Fibroblast of villous mesenchyme (primary cell): ENCODE measurements around the gene CREB3. TPM values are rescaled to one million over a fixed set of nuclear protein-coding genes. Genes with fewer than 3 reads are reported as not detected.

ENCODE experiments used
- DNase-seq: peaks from one replicate; pipeline ENCODE4 v3.0.0-alpha.2; 2010; ENCODE audit warnings: low read depth
- H3K4me3 ChIP-seq: 2 replicates; pipeline ENCODE4 v1.5.1; 2011; ENCODE audit warnings: low read depth, mild to moderate bottlenecking, low read length
- total RNA-seq: library from RNA; depleted of rRNA; stranded (reverse); fragments of >200 nt; gene quantifications from 2 replicates; pipeline ENCODE4 v1.2.3, GENCODE V29; 2012
- TF ChIP-seq, protein P1 (sequence below): IDR thresholded peaks from 2 replicates; pipeline ENCODE4 v1.5.1; 2012; ENCODE audit warnings: low read depth, mild to moderate bottlenecking, low read length; ENCODE audit not compliant: insufficient read depth

CREB3 gene, protein sequence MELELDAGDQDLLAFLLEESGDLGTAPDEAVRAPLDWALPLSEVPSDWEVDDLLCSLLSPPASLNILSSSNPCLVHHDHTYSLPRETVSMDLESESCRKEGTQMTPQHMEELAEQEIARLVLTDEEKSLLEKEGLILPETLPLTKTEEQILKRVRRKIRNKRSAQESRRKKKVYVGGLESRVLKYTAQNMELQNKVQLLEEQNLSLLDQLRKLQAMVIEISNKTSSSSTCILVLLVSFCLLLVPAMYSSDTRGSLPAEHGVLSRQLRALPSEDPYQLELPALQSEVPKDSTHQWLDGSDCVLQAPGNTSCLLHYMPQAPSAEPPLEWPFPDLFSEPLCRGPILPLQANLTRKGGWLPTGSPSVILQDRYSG
- total RNA-seq = 107 and 126 TPM in 2 replicates

DNA sequence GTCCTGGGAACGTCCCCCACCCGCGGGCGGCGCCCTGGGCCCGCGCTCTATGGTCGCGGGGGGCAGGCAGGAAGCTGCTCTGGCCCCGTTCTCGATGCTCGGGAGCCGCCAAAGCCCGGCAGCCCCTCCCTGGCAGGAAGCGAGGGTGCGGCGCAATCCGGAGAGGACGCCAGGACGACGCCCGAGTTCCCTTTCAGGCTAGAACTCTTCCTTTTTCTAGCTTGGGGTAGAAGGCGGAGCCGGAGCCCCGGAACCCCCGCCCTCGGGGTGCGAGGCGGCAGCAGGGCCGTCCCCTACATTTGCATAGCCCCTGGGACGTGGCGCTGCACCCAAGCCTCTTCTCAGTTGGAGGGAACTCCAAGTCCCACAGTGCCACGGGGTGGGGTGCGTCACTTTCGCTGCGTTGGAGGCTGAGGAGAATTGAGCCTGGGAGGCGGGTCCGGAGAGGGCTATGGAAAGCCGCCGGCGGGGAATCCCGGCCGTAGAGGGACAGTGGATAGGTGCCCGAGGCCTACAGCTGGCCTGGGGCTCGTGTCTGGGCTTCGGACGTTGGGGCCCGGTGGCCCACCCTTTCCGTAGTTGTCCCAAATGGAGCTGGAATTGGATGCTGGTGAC, at the start of gene CREB3, which contains the start of gene TLN1:
CREB3 (plus strand) TSS at position 482 of the 615 bp plus-strand sequence; CDS start at position 589, 107 bp downstream.
TLN1 (minus strand) TSS at position 11 of the 615 bp plus-strand sequence. CDS start 6,501 bp downstream, outside the sequence.
- DNase-seq = peak; percentile 100
- TF ChIP-seq, protein P1, sequence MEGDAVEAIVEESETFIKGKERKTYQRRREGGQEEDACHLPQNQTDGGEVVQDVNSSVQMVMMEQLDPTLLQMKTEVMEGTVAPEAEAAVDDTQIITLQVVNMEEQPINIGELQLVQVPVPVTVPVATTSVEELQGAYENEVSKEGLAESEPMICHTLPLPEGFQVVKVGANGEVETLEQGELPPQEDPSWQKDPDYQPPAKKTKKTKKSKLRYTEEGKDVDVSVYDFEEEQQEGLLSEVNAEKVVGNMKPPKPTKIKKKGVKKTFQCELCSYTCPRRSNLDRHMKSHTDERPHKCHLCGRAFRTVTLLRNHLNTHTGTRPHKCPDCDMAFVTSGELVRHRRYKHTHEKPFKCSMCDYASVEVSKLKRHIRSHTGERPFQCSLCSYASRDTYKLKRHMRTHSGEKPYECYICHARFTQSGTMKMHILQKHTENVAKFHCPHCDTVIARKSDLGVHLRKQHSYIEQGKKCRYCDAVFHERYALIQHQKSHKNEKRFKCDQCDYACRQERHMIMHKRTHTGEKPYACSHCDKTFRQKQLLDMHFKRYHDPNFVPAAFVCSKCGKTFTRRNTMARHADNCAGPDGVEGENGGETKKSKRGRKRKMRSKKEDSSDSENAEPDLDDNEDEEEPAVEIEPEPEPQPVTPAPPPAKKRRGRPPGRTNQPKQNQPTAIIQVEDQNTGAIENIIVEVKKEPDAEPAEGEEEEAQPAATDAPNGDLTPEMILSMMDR = no peak
- peak within 1 kb of the TSS; percentile 88 for H3K4me3 ChIP-seq

DNA sequence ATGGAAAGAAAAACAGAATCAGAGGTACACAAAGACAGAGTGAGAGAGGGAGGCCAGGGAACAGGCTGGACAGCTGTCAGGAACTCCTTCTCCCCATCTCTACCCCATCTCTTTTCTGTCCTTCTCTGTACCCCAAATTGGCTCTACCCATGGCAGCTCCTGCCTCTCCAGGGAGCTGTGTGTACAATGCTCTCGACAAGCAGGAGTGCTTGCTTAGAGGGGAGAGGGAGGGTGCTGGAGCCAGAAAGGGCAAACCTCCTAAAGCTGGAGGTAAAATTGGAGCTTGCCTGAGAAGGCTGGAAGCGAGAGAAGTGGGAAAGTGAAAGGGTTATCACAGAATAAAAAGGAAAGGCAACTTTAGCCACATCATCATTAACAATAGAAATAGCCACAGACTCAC, 49.1 kb upstream of the CREB3 start:
- TF ChIP-seq, protein P1 = no peak
- no peak overlapping the region for H3K4me3 ChIP-seq
- no peak for DNase-seq

DNA sequence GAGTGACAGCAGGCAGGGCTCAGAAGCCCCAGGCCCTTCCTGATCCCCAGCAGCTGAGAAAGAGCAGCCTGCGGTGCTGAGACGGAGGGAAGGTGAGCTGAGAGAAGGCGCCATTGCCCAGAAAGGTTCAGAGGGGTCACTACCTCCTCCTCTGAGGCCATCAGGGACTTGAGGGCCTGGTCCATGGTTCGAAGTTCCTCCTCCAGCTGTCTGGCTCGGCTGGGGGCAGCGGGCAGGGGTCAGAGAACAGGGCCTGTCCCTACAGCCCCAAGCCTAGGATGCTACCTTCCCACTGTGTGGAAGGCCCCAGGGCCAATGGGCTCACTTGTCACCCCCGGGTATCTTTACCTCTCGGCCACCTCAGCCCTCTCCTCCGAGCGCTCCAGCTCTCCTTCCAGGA, 47.5 kb upstream of the CREB3 start:
- H3K4me3 ChIP-seq = no peak overlapping the region
- TF ChIP-seq, protein P1 = no peak
- no peak for DNase-seq

DNA sequence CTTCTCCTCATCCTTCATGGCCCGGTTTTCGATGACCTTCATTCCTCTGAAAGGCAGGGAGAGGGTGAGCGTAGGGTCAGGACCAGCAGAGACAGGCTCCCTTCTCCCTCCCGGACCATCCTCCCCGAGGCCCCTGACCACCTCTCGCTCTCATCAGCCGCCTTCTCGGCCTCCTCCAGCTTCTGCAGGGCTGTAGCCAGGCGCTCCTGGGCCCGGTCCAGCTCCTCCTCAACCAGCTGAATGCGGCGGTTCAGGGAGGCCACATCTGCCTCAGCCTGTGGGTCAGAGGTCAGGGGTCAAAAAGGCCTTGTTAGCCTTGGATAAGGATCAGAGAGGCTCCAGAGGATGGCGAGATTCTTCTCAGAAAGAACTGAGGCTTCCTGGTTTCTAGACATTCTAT, 47.0 kb upstream of the CREB3 start:
- DNase-seq = no peak
- no peak overlapping the region for H3K4me3 ChIP-seq

DNA sequence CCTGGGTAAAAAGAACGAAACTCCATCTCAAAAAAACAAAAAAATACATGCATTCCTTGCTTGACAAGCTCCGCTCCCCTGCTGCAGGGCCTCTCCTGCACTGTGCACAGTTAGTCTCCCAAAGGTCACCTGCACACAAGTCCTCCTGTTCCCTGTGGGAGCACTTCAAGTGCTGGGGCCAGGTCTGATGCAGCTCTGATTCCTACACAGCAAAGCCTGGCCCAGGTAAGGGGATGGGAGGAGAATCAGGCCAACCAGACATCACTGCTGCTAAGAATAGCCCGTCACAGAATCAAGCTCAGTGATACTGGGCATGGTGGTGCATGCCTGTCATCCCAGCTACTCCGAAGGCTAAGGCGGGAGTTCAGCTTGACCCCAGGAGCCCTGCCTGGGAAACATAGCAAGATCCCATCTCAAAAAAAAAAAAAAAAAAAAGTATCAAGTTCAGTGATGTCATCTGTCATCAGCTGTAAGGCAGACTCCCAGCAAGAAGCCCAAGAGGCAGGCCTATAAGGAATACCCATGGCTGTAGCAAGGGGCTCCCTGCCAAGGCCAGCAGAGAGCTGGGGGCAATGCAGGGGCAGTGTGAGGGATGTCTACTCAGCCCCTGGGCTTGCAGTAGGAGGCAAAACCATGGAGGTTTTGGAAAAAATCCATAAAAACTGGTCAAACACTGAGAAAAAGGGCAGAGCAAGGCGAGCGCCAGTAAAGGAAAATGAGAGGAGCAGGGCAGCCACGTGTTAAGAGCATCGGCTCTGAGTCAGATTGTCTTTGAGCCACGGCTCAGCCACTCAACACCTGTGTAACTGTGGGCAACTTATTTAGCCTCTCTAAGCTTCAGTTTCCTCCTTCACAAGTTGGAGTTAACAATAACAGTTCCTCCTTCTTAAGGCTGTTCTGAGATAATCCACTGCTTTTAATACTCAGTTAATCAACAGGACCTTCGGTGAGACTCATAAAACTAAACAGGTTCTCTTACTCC, 46.0 kb upstream of the CREB3 start:
- peak overlapping the region; percentile 92 for H3K4me3 ChIP-seq
- TF ChIP-seq, protein P1 = no peak
- DNase-seq = peak; percentile 37

More for the DNA sequence above, 47.0 kb upstream of the CREB3 start:
- TF ChIP-seq, protein P1 = no peak

DNA sequence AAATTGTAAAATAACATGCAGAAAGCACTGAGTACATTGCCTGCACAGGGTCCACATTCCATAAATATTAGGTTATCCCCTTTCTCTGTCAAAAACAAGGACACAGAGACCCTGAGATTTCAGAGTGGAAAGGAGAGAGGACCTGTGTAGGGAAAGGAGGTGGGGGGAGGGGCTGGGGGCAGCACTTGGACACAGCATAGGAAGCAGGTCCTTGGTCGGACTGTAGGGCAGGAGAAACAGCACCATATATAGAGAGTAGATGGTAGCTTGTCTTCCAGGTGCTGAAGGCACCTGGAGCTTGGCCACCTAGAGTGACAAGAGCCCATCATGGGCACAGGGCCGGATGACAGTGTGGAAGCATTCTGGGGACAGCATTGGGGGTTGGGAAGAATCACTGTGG, 45.2 kb upstream of the CREB3 start:
- peak overlapping the region; percentile 92 for H3K4me3 ChIP-seq
- TF ChIP-seq, protein P1 = no peak
- no peak for DNase-seq
